ENCODE measurements around the gene CFDP1. TPM values are rescaled to one million over a fixed set of nuclear protein-coding genes. Genes with fewer than 3 reads are reported as not detected.
A peak's percentile ranks its signal among the peaks of the same experiment; 100 is the strongest.

CFDP1 gene
- total RNA-seq, 1 experiment from 2014 or later, result 77.6 TPM

GRCh38 chr16:75304521-75305363 lies 128.6 kb downstream of the CFDP1 start:
- Histone ChIP-seq H3K27me3 (replicated peaks; ENCODE audit: control insufficient read depth, insufficient read depth, low read length) (no peaks in the 10 kb centered on the region), H3K36me3 (ENCODE audit: control insufficient read depth, insufficient read depth, low read length) (no peaks in the 10 kb centered on the region), H3K9me3 (no peaks in the 10 kb centered on the region), H3K4me1 (peaks cover 57% of the 10 kb centered on the region), H3K4me3 (ENCODE audit: low read depth, low read length) (no peak overlapping the region)
- Mint-ChIP-seq H3K27me3 (ENCODE audit: insufficient read depth, unreplicated experiment) (no peaks in the 10 kb centered on the region), H3K4me3 (ENCODE audit: unreplicated experiment) (peak overlapping the region; percentile 58), H3K4me1 (ENCODE audit: low read depth, unreplicated experiment) (peaks cover 41% of the 10 kb centered on the region), H3K9me3 (ENCODE audit: unreplicated experiment) (no peaks in the 10 kb centered on the region), H3K27ac (ENCODE audit: unreplicated experiment) (peak overlapping the region; percentile 88), H3K36me3 (ENCODE audit: insufficient read depth, unreplicated experiment) (peaks cover 34% of the 10 kb centered on the region)
- intact Hi-C loops (cut with micrococcal nuclease; ENCODE audit: unreplicated experiment), result loop anchor here (1.0 to 2.0 kb wide), 5 partner anchors 24 to 81 kb away; partner anchors contain the start of gene BCAR1
- DNase-seq, result peak; percentile 53 to 56
- POLR2A ChIA-PET, result interaction anchor here (0.6 to 1.3 kb wide), 5 partner anchors 39 to 186 kb away, joined by 3 to 10 read pairs (median 5); partner anchors contain the start of gene CFDP1
- CTCF ChIA-PET, result interaction anchor here (0.7 to 1.9 kb wide), 6 partner anchors 53 to 261 kb away, joined by 3 to 9 read pairs (median 4); no protein-coding TSS in a partner anchor
- TSS peak; percentile 62 for BruUV-seq (replicated peaks)
- no peak for TF ChIP-seq CTCF (IDR thresholded peaks at IDR 0.05; ENCODE audit: insufficient read depth in 1 of 2, low read depth in 1 of 2, low read length in 1 of 2, severe bottlenecking in 1 of 2, unreplicated experiment in 1 of 2)

- H3K27me3 ChIP-seq (replicated peaks; ENCODE audit: control insufficient read depth, insufficient read depth, low read length), result no peaks in the 10 kb centered on the region
- H3K4me3 ChIP-seq (ENCODE audit: low read depth, low read length), result no peak overlapping the region
- peaks cover 31% of the 10 kb centered on the region for H3K4me1 ChIP-seq
- H3K27me3 Mint-ChIP-seq (ENCODE audit: insufficient read depth, unreplicated experiment), result no peaks in the 10 kb centered on the region
- no peaks in the 10 kb centered on the region for H3K9me3 ChIP-seq
- H3K36me3 Mint-ChIP-seq (ENCODE audit: insufficient read depth, unreplicated experiment), result peaks cover 36% of the 10 kb centered on the region
- CTCF ChIA-PET, result no interaction called here
- H3K36me3 ChIP-seq (ENCODE audit: control insufficient read depth, insufficient read depth, low read length), result no peaks in the 10 kb centered on the region
- H3K9me3 Mint-ChIP-seq (ENCODE audit: unreplicated experiment), result no peaks in the 10 kb centered on the region
- no peak for DNase-seq
- POLR2A ChIA-PET, result no interaction called here
- TF ChIP-seq CTCF (IDR thresholded peaks at IDR 0.05; ENCODE audit: insufficient read depth in 1 of 2, low read depth in 1 of 2, low read length in 1 of 2, severe bottlenecking in 1 of 2, unreplicated experiment in 1 of 2), result no peak
- BruUV-seq (replicated peaks), result no TSS peak
- no peak overlapping the region for H3K27ac Mint-ChIP-seq (ENCODE audit: unreplicated experiment)
- intact Hi-C loops (cut with micrococcal nuclease; ENCODE audit: unreplicated experiment), result no loop called here
- H3K4me1 Mint-ChIP-seq (ENCODE audit: low read depth, unreplicated experiment), result peaks cover 23% of the 10 kb centered on the region
- no peak overlapping the region for H3K4me3 Mint-ChIP-seq (ENCODE audit: unreplicated experiment)
Observed at GRCh38 chr16:75301804-75302203, 131.5 kb downstream of the CFDP1 start.

GRCh38 chr16:75298267-75298666 lies 135.0 kb downstream of the CFDP1 start:
- no peak overlapping the region for H3K4me3 Mint-ChIP-seq (ENCODE audit: unreplicated experiment)
- H3K27ac Mint-ChIP-seq (ENCODE audit: unreplicated experiment), result no peak overlapping the region
- no peaks in the 10 kb centered on the region for H3K9me3 Mint-ChIP-seq (ENCODE audit: unreplicated experiment)
- peaks cover 22% of the 10 kb centered on the region for H3K36me3 Mint-ChIP-seq (ENCODE audit: insufficient read depth, unreplicated experiment)
- no peak for TF ChIP-seq CTCF (IDR thresholded peaks at IDR 0.05; ENCODE audit: insufficient read depth in 1 of 2, low read depth in 1 of 2, low read length in 1 of 2, severe bottlenecking in 1 of 2, unreplicated experiment in 1 of 2)
- Histone ChIP-seq H3K4me1 (no peaks in the 10 kb centered on the region), H3K36me3 (ENCODE audit: control insufficient read depth, insufficient read depth, low read length) (no peaks in the 10 kb centered on the region), H3K27me3 (replicated peaks; ENCODE audit: control insufficient read depth, insufficient read depth, low read length) (no peaks in the 10 kb centered on the region), H3K9me3 (no peaks in the 10 kb centered on the region), H3K4me3 (ENCODE audit: low read depth, low read length) (no peak overlapping the region)
- H3K27me3 Mint-ChIP-seq (ENCODE audit: insufficient read depth, unreplicated experiment), result no peaks in the 10 kb centered on the region
- no TSS peak for BruUV-seq (replicated peaks)
- intact Hi-C loops (cut with micrococcal nuclease; ENCODE audit: unreplicated experiment), result no loop called here
- H3K4me1 Mint-ChIP-seq (ENCODE audit: low read depth, unreplicated experiment), result no peaks in the 10 kb centered on the region
- no peak for DNase-seq
- ChIA-PET POLR2A (no interaction called here), CTCF (no interaction called here)

All from Caco-2 (cell line).